Superior temporal gyrus (tissue), 1 donor: ENCODE results near the gene HSPG2.
A peak's percentile ranks its signal among the peaks of the same experiment; 100 is the strongest.
"Not testable (repeated sequence)": the region's sequence is repeated elsewhere in the genome, so short reads cannot be mapped to it uniquely, and the experiment has no call there.

Source experiments
- DNase-seq: peaks from one replicate; pipeline ENCODE4 v3.0.0-alpha.2; 2016; ENCODE audit errors: extremely low spot score

The HSPG2 gene

GRCh38 chr1:21785764-21786163 lies 151.3 kb downstream of the HSPG2 start:
- not testable (repeated sequence) for DNase-seq

GRCh38 chr1:21783679-21784603 lies 153.2 kb downstream of the HSPG2 start:
- DNase-seq = no peak

- peak; percentile 99 for DNase-seq
Measured at GRCh38 chr1:21782868-21783678, 154.0 kb downstream of the HSPG2 start, which contains the start of gene USP48. USP48 (minus strand) TSS chr1:21783149; CDS start chr1:21782957, 192 bp downstream.

- DNase-seq = peak; percentile 76
Measured at GRCh38 chr1:21782349-21782867, 154.7 kb downstream of the HSPG2 start.

- no peak for DNase-seq
Measured at GRCh38 chr1:21781815-21782348, 155.2 kb downstream of the HSPG2 start.

GRCh38 chr1:21779613-21780521 lies 157.2 kb downstream of the HSPG2 start:
- DNase-seq = no peak

GRCh38 chr1:21778405-21778727 lies 158.7 kb downstream of the HSPG2 start:
- DNase-seq = no peak

GRCh38 chr1:21776925-21777324 lies 160.2 kb downstream of the HSPG2 start:
- DNase-seq = not testable (repeated sequence)

- DNase-seq = no peak
Measured at GRCh38 chr1:21775985-21776562, 161.0 kb downstream of the HSPG2 start.

GRCh38 chr1:21775550-21775914 lies 161.6 kb downstream of the HSPG2 start:
- DNase-seq = peak; percentile 54

GRCh38 chr1:21774835-21775549 lies 162.1 kb downstream of the HSPG2 start:
- DNase-seq = no peak

GRCh38 chr1:21773585-21773984 lies 163.5 kb downstream of the HSPG2 start:
- no peak for DNase-seq
